OCI-LY1 (cell line): ENCODE data around the gene PIGU.

Source experiments
- EZH2 ChIP-seq: fragments of 200-600 bp; sonication (generic), shearing (Covaris generic); IDR thresholded peaks from 2 replicates; pipeline ENCODE4 v1.8.0; 2017; ENCODE audit warnings: borderline replicate concordance, mixed run types, mild to moderate bottlenecking, antibody characterized with exemption, low read length, moderate library complexity, mixed read lengths
- TF ChIP-seq, protein P1 (sequence below): fragments of 200-600 bp; sonication (generic), shearing (Covaris generic); IDR thresholded peaks from 2 replicates; pipeline ENCODE4 v1.5.1; 2017; ENCODE audit warnings: mild to moderate bottlenecking, antibody characterized with exemption, low read length, moderate library complexity, mixed read lengths

DNA sequence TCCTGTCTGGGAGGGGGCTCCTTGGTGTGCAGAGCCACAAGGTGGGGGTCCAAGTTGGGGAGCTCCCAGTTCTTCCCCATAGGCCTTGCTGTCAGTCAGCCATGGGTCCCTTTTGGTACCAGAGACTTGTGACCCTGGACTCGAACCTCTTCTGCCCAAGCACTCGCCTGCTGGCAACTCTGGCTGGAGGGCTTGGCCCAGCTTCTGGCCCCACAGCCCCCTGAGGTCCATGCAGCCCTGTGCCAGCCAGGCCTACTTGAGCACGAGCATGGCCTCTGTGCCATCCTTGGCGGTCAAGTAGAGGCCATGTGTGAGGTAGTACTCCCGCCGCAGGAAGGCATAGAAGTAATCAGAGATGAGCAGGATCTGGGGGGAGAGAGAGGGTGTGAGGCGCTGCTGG, 116.3 kb downstream of the PIGU start:
- TF ChIP-seq, protein P1, sequence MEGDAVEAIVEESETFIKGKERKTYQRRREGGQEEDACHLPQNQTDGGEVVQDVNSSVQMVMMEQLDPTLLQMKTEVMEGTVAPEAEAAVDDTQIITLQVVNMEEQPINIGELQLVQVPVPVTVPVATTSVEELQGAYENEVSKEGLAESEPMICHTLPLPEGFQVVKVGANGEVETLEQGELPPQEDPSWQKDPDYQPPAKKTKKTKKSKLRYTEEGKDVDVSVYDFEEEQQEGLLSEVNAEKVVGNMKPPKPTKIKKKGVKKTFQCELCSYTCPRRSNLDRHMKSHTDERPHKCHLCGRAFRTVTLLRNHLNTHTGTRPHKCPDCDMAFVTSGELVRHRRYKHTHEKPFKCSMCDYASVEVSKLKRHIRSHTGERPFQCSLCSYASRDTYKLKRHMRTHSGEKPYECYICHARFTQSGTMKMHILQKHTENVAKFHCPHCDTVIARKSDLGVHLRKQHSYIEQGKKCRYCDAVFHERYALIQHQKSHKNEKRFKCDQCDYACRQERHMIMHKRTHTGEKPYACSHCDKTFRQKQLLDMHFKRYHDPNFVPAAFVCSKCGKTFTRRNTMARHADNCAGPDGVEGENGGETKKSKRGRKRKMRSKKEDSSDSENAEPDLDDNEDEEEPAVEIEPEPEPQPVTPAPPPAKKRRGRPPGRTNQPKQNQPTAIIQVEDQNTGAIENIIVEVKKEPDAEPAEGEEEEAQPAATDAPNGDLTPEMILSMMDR, result no peak
- no peak for TF ChIP-seq EZH2
